HG02938 (cell line): ENCODE results near the gene BRAT1.

Source experiments
- ATAC-seq: cut with Tn5 transposase; IDR thresholded peaks from one replicate; pipeline ENCODE4 v1.9.1; 2021; ENCODE audit warnings: mild to moderate bottlenecking, moderate library complexity; ENCODE audit not compliant: unreplicated experiment

BRAT1 gene

GRCh38 chr7:2514473-2515423 is 40.6 kb downstream of the BRAT1 start:
- ATAC-seq, result no peak

- ATAC-seq, result no peak
Observed at GRCh38 chr7:2513702-2514101, 41.6 kb downstream of the BRAT1 start.

GRCh38 chr7:2512713-2513112 is 42.6 kb downstream of the BRAT1 start:
- no peak for ATAC-seq

- no peak for ATAC-seq
Observed at GRCh38 chr7:2512179-2512661, 43.1 kb downstream of the BRAT1 start.

GRCh38 chr7:2511769-2512168 is 43.6 kb downstream of the BRAT1 start:
- no peak for ATAC-seq

- no peak for ATAC-seq
Observed at GRCh38 chr7:2510909-2511768, 44.2 kb downstream of the BRAT1 start.

- no peak for ATAC-seq
Observed at GRCh38 chr7:2510130-2510776, 45.1 kb downstream of the BRAT1 start.

- no peak for ATAC-seq
Observed at GRCh38 chr7:2509298-2509906, 45.9 kb downstream of the BRAT1 start.

- ATAC-seq, result peak; percentile 57
Observed at GRCh38 chr7:2508327-2509215, 46.8 kb downstream of the BRAT1 start.

- ATAC-seq, result no peak
Observed at GRCh38 chr7:2507917-2508306, 47.4 kb downstream of the BRAT1 start.

GRCh38 chr7:2507208-2507916 is 48.0 kb downstream of the BRAT1 start:
- ATAC-seq, result no peak

- no peak for ATAC-seq
Observed at GRCh38 chr7:2505401-2505800, 49.9 kb downstream of the BRAT1 start.

GRCh38 chr7:2504889-2505375 is 50.4 kb downstream of the BRAT1 start:
- ATAC-seq, result no peak

- no peak for ATAC-seq
Observed at GRCh38 chr7:2504128-2504888, 51.0 kb downstream of the BRAT1 start.

- ATAC-seq, result no peak
Observed at GRCh38 chr7:2503056-2503941, 52.0 kb downstream of the BRAT1 start.

GRCh38 chr7:2502647-2502966 is 52.7 kb downstream of the BRAT1 start:
- no peak for ATAC-seq

GRCh38 chr7:2501947-2502646 is 53.2 kb downstream of the BRAT1 start:
- ATAC-seq, result no peak
